Activated CD4-positive, alpha-beta T cell treated with anti-CD3 and anti-CD28 coated beads, Interleukin-2, amount 10 ng/mL, durations not matched to agents 7 days and 5 days (primary cell): ENCODE results near the gene SEM1. TPM values are rescaled to one million over a fixed set of nuclear protein-coding genes. Genes with fewer than 3 reads are reported as not detected.
"Not testable (repeated sequence)": the region's sequence is repeated elsewhere in the genome, so short reads cannot be mapped to it uniquely, and the experiment has no call there.

ENCODE experiments used
- CTCF ChIA-PET: fragments of 350-600 bp; sonication (Branson Sonifier 250); formaldehyde crosslinking; loops from one replicate; lab custom pipeline; 2021; ENCODE audit warnings: antibody characterized with exemption; lab: Charles Lee
- POLR2A ChIA-PET: fragments of 350-600 bp; sonication (Branson Sonifier 250); formaldehyde crosslinking; loops from one replicate; lab custom pipeline; 2021; ENCODE audit warnings: antibody characterized with exemption; lab: Charles Lee
- DNase-seq: peaks from one replicate; pipeline ENCODE4 v3.0.0-alpha.2; 2020
- H3K27ac Mint-ChIP-seq: one replicate; pipeline ENCODE4 v1.8.0; 2021; ENCODE audit warnings: mild to moderate bottlenecking, moderate library complexity, mixed read lengths
- H3K27me3 Mint-ChIP-seq: one replicate; pipeline ENCODE4 v1.8.0; 2021; ENCODE audit warnings: mixed read lengths
- H3K36me3 Mint-ChIP-seq: one replicate; pipeline ENCODE4 v1.8.0; 2021; ENCODE audit warnings: low read depth, mixed read lengths
- H3K4me1 Mint-ChIP-seq: one replicate; pipeline ENCODE4 v1.8.0; 2021; ENCODE audit warnings: mixed read lengths
- H3K4me3 Mint-ChIP-seq: one replicate; pipeline ENCODE4 v1.8.0; 2021; ENCODE audit warnings: mild to moderate bottlenecking, moderate library complexity, mixed read lengths
- H3K9me3 Mint-ChIP-seq: one replicate; pipeline ENCODE4 v1.8.0; 2021; ENCODE audit warnings: mixed read lengths
- total RNA-seq, 2 experiments: library from RNA; stranded (reverse); gene quantifications; one replicate each; pipeline ENCODE4 v1.2.3, GENCODE V29; 2021

Gene SEM1
- total RNA-seq, 2 experiments from 2014 or later, result 40.3 to 45.3 TPM

DNA sequence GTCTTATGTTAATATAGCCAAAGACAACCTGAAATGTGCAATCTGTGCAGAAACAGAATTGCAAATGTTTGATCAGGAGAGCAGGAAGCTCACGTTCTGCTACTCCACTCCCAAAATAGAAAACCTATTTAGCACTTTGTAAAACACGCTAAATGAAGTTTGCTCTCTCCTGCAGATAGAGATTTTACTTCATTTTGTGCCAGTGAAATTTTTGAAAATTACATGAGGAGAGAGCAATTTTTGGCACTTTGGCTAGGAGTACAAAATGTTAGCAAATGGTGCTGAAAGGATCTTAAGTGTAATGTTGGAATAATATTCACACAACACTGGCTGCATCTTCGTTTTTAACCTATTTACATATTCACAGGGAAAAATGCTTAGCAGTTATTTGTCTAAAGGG is 61.9 kb downstream of the SEM1 start:
- H3K4me1 Mint-ChIP-seq, result no peaks in the 10 kb centered on the region
- no peaks in the 10 kb centered on the region for H3K36me3 Mint-ChIP-seq
- DNase-seq, result no peak
- H3K9me3 Mint-ChIP-seq, result no peaks in the 10 kb centered on the region
- ChIA-PET CTCF (no interaction called here), POLR2A (no interaction called here)
- H3K27me3 Mint-ChIP-seq, result peaks cover under 1% of the 10 kb centered on the region
- no peak overlapping the region for H3K4me3 Mint-ChIP-seq
- no peak overlapping the region for H3K27ac Mint-ChIP-seq

GRCh38 chr7:96645084-96645483 is 64.6 kb downstream of the SEM1 start:
- Mint-ChIP-seq H3K36me3 (no peaks in the 10 kb centered on the region), H3K4me1 (no peaks in the 10 kb centered on the region), H3K4me3 (no peak overlapping the region), H3K27me3 (no peaks in the 10 kb centered on the region), H3K27ac (no peak overlapping the region), H3K9me3 (no peaks in the 10 kb centered on the region)
- DNase-seq, result no peak
- ChIA-PET POLR2A (no interaction called here), CTCF (no interaction called here)

DNA sequence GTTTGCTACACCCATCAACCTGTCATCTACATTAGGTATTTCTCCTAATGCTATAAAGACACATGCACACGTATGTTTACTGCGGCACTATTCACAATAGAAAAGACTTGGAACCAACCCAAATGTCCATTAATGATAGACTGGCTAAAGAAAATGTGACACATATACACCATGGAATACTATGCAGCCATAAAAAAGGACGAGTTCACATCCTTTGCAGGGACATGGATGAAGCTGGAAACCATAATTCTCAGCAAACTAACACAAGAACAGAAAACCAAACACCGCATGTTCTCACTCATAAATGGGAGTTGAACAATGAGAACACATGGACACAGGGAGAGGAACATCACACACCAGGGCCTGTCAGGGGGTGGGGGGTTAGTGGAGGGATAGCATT is 66.2 kb downstream of the SEM1 start:
- H3K4me3 Mint-ChIP-seq, DNase-seq, CTCF ChIA-PET, POLR2A ChIA-PET, H3K27me3 Mint-ChIP-seq, H3K27ac Mint-ChIP-seq, H3K36me3 Mint-ChIP-seq, H3K4me1 Mint-ChIP-seq, H3K9me3 Mint-ChIP-seq: not testable (repeated sequence)

DNA sequence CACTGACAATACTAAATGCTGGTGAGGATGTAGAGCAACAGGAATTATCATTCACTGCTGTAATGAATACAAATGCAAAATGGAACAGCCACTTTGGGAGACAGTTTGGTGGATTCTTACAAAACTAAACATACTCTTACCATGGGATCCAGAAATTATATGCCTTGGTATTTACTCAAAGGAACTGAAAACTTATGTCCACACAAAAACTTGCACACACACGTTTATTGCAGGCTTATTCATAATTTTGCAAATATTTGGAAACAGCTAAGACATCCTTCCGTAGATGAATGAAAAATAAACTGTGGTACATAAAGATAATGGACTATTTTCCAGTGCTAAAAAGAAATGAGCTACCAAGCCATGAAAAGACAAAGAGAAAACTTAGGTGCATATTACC is 69.6 kb downstream of the SEM1 start:
- CTCF ChIA-PET, result interaction anchor here (0.6 to 0.7 kb wide), 2 partner anchors 10 to 1758 kb away, joined by 3 read pairs; no protein-coding TSS in a partner anchor

More for the DNA sequence above, 69.6 kb downstream of the SEM1 start:
- DNase-seq, result no peak
- Mint-ChIP-seq H3K9me3 (no peaks in the 10 kb centered on the region), H3K4me1 (no peaks in the 10 kb centered on the region), H3K27ac (no peak overlapping the region), H3K4me3 (no peak overlapping the region), H3K27me3 (no peaks in the 10 kb centered on the region), H3K36me3 (no peaks in the 10 kb centered on the region)
- POLR2A ChIA-PET, result no interaction called here
